ENCODE measurements around the gene KIF11. TPM values are rescaled to one million over a fixed set of nuclear protein-coding genes. Genes with fewer than 3 reads are reported as not detected.
A peak's percentile ranks its signal among the peaks of the same experiment; 100 is the strongest.

KIF11 gene
- total and polyA plus RNA-seq, 2 of the 13 experiments (the other 11 are each of a cell fraction or from before 2014, with no cell fraction given): 8.7 to 38.4 TPM

- no peak for TF ChIP-seq GMEB2 (CRISPR knock-in tag; IDR thresholded peaks at IDR 0.05; ENCODE audit: low read depth)
- TF ChIP-seq GFI1 (CRISPR knock-in tag; IDR thresholded peaks at IDR 0.05; ENCODE audit: borderline replicate concordance): peak; percentile 77; the same call in 1 of the 2 replicates
- no peak for TF ChIP-seq ZFP36L2 (CRISPR knock-in tag; IDR thresholded peaks at IDR 0.05)
- peak; percentile 57; the same call in 1 of the 2 replicates for TF ChIP-seq MEF2D (CRISPR knock-in tag; IDR thresholded peaks at IDR 0.05)
- TF ChIP-seq MEIS2 (CRISPR knock-in tag; IDR thresholded peaks at IDR 0.05): peak; percentile 71; the same call in 1 of the 2 replicates
- TF ChIP-seq MYPOP (CRISPR knock-in tag; IDR thresholded peaks at IDR 0.05): peak; percentile 18; the same call in 1 of the 2 replicates
- TF ChIP-seq NCOA2 (CRISPR knock-in tag; IDR thresholded peaks at IDR 0.05): peak; percentile 96
- no peak for TF ChIP-seq ZNF512 (CRISPR knock-in tag; IDR thresholded peaks at IDR 0.05)
- no peak for TF ChIP-seq ZSCAN29 (CRISPR knock-in tag; conservative IDR thresholded peaks at IDR 0.05)
- peak; percentile 99 for TF ChIP-seq ARID3A (IDR thresholded peaks at IDR 0.05; ENCODE audit: low read depth, low read length)
- peak; percentile 43; the same call in 1 of the 2 replicates for TF ChIP-seq SOX13 (IDR thresholded peaks at IDR 0.05)
- peak in 1 of 2 experiments; percentile 76; a peak in 2 of 4 replicates for TF ChIP-seq SOX13 (CRISPR knock-in tag; conservative IDR thresholded peaks at IDR 0.05 in 1 of 2, IDR thresholded peaks at IDR 0.05 in 1 of 2)
- TF ChIP-seq TFDP2 (CRISPR knock-in tag; IDR thresholded peaks at IDR 0.05): 0 out of 2 replicates have a peak, but pooled peaks have one; percentile 27
- TF ChIP-seq ZNF503 (CRISPR knock-in tag; IDR thresholded peaks at IDR 0.05): peak; percentile 98
- peak; percentile 69 for TF ChIP-seq TBX2 (CRISPR knock-in tag; IDR thresholded peaks at IDR 0.05; ENCODE audit: borderline replicate concordance)
- no peak for TF ChIP-seq ZNF749 (CRISPR knock-in tag; IDR thresholded peaks at IDR 0.05; ENCODE audit: borderline replicate concordance)
- no peak for TF ChIP-seq ZNF101 (CRISPR knock-in tag; IDR thresholded peaks at IDR 0.05; ENCODE audit: borderline replicate concordance, low read depth)
- no peak for TF ChIP-seq ATM (IDR thresholded peaks at IDR 0.05; ENCODE audit: borderline replicate concordance)
- no peak for TF ChIP-seq ZFP41 (CRISPR knock-in tag; IDR thresholded peaks at IDR 0.05; ENCODE audit: borderline replicate concordance)
These were observed 105.0 kb downstream of the KIF11 start (continued) for GRCh38 chr10:92697663-92698511.

All from HepG2 (cell line).